GM19240 (cell line): ENCODE measurements around the gene ZBTB14.
A peak's percentile ranks its signal among the peaks of the same experiment; 100 is the strongest.

Experiments
- DNase-seq: peaks from one replicate; pipeline ENCODE4 v3.0.0; 2011; ENCODE audit warnings: low spot score; ENCODE audit not compliant: insufficient read length

ZBTB14 gene, protein sequence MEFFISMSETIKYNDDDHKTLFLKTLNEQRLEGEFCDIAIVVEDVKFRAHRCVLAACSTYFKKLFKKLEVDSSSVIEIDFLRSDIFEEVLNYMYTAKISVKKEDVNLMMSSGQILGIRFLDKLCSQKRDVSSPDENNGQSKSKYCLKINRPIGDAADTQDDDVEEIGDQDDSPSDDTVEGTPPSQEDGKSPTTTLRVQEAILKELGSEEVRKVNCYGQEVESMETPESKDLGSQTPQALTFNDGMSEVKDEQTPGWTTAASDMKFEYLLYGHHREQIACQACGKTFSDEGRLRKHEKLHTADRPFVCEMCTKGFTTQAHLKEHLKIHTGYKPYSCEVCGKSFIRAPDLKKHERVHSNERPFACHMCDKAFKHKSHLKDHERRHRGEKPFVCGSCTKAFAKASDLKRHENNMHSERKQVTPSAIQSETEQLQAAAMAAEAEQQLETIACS

DNA sequence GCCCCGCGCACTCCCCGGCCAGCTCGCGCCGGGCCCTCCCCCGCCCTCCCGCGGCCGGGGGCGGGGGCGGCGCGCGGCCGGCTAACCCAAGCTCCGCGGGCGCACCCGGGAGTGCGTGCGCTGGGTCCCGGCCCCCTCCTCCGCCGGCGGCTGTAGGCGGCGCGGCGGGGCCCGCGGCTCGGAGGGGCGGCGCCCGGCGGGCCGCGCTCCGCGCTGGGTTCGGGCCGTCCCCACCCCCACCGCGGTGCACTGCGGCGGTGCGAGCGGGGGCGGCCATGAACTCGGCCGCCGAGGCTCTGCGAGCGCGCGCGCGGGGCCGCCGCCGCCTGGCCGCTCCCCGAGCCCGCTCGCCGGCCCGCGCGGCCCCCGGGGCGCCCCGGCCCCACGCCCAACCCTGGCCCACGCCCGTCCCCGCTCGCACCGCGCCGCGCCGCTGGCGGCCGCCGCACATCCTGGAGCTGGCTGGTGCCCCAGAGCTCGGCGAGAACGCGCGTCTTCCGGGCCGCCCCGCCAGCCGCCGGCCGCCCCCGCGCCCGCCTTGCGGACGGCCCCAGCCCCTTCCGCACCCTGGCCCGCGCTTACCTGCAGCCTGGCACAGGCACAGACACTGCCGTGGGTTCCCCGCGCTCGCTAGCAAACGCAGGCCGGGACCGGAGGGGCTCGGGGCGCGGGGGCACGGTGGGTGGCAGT, at the start of gene ZBTB14:
Gene ZBTB14 (minus strand): TSS at position 496 of the 690 bp plus-strand sequence. CDS start 2,480 bp downstream, outside the sequence.
- peak; percentile 43 for DNase-seq

DNA sequence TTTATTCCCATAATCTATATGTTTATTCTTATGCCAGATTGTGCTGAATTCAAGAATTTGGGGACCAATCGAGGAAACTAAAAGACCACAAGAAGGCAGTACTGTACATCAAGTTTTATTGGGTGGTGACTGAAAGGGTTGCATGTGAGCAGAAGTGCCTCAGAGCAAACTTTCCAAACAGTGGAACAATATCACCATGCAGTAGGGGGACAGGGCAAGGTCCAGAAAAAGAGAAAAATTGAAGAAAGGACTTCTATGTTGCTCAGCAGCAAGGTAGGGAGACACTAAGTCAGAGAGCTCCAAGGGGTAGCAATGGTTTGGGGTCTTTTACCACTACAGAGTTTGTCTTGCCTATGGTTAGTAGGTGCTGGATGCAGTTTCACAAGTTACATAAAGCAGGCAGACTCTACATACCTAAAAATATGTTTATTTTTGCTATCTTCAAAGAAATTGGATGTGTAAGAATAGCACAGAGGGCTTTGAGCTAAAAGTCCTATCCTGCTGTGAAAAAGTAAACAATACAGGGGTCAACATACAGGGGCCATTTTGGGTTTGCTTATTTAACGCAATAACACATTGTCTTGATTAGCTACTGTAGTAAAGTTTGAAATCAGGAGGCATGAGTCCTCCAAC, 43.8 kb upstream of the ZBTB14 start:
- no peak for DNase-seq

DNA sequence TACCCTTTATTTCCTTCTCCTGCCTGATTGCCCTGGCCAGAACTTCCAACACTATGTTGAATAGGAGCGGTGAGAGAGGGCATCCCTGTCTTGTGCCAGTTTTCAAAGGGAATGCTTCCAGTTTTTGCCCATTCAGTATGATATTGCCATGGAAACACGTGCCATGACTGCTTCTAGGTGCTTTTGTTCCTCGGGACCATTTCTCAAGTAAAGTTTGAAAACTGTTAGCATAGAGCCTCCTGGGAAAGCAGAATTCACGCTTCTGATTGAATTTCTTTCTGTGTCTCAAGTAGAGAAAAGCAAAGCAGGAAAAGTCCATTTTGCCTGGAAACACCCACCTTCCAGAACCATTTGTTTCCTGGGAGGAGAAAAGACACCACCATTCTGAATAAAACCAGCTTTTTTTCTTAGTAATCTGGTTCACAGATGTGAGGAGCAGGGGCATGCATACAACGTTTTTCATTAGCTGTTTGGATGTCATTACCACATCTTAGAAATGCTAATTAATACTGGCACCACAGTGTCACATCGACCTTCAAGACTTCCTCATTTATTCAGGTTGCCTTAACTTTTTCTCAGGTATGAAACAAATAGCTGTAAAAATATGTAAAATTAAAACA, 39.0 kb upstream of the ZBTB14 start:
- no peak for DNase-seq

DNA sequence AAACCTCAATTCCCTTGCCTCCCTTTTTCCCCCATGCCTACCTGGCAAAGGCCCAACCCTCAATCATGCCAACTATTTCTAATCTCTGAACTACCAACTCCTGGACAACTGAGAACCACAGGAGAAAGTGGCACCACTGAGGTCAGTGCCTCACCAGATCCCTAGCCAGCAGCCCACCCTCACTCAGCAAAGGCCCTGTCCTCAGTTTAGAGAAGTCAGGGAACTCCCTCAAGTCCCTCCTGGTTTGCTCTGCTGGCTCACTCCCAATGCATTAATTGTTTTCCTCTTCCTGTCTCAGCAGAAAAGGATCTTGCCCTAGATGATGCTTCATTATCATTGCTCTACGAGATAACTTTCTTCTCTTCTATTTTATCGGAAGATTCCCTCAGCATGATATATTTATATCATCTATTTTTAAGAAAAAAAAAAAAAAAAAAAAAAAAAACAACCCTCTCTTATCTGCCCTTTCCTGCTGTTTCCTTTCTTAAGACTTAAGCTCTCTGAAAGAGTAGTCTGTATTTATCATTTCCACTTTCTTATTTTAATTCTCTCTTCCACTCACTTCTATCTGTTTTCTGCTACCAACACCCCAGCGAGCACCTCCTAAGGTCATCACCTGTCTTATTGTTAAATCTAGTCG, 22.7 kb upstream of the ZBTB14 start:
- DNase-seq, result no peak

DNA sequence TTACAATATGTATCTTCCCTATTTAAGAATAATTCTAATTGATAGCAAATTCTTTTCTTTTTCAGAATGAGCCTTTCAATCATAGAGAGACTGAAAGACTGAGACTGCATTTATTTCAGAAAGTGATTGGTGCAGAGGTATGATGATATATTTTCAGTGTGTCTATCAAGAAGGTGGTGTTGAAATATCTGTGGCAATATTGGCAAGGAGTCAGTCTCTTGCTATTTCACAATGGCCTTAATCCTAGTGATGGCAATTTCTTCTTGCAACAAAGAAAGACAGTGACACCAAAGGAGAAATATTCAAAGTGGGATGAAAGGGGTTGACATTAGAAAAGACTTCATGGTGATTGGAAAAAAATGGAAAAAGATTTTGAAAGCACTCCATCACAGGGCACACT, 21.7 kb upstream of the ZBTB14 start:
- DNase-seq, result no peak

DNA sequence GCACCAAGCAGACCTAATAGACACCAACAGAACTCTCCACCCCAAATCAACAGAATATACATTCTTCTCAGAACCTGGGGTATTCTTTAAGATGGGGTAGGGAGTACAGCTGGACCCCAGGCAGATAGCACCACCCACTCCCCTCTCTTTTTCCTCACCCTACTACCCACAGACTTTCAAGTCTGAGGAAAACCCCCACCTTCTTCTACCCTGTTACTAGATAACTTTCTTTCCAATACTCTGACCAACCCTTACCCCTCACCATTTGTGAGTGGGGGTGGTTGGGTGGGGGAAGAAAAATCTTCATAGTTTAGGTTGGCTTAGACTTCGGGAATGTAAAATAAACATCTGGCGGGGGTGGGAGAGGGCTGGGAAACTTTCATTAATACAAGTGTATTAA, 20.3 kb upstream of the ZBTB14 start:
- DNase-seq, result no peak

DNA sequence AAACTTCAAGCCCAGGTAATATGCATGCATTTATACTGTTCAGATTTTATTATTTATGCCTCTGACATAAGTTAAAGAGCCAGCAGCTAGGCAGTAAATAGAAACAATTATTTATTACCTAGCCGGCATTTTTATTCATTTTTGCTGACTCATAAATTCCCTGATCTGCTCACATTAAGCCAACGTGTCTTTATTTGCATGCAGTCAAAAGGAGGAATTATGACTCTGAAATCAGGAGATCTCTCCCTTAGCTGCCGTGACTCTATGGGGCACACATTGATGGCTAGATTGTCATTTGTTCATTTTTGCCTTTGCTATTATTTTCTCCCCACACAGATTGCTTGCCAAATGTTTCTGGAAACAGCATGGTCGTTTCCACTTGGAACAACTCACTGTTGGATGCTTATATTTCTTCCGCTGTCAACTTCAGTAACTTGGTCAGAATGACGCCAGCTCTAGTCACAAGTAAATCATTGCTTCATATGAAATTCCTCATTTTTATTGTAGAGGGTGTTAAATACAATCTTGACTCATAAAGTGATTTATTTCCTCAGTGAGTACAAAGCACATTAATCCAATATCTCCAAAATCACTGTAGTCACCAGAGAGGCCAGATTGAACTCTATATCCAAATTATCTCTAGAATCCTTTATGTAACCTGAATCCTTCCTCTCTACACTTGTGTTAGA, 15.9 kb upstream of the ZBTB14 start:
- DNase-seq, result no peak

DNA sequence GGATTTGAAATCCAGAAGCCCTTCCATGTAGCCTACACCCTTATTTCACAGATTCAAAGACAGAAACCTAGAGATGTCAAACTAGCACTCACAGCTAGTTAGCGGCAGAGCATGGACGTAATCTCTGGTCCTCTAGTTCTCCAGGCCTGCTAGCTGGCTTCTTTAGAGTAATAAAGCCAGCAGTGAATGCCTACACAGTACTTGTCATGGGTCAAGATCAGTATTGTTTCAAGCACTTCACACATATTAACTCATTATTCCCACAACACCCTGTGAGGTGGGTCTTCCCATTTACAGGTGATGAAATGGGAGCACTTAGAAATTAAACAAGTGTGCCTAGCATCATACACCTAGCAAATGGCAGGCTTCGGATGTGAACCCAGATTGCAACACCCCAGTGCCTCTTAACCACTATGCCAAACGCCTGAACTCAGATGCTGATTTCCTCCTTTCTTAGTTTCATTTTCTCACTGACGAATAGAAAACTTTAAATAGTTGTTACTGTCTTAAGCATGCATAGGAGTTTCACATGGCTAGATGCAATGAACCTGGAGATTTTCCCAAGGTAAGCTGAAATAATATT, 14.5 kb upstream of the ZBTB14 start:
- DNase-seq, result peak; percentile 8

DNA sequence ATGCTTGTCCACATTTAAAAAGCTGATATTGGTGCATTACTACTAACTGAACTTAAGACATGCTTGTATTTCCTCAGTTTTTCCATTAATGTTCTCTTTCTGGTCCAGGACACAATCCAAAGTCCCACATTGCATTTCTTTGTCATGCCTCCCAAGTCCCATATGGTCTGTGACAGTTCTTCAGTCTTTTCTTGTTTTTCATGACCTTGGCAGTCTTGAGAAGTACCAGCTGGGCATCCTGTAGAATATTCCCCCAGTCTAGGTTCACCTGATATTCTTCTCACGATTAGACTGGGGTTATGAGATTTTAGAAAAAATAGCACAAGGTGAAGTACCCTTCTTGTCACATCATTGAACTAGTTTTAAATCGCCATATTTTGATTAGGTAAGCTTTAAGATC, 10.3 kb upstream of the ZBTB14 start:
- no peak for DNase-seq

DNA sequence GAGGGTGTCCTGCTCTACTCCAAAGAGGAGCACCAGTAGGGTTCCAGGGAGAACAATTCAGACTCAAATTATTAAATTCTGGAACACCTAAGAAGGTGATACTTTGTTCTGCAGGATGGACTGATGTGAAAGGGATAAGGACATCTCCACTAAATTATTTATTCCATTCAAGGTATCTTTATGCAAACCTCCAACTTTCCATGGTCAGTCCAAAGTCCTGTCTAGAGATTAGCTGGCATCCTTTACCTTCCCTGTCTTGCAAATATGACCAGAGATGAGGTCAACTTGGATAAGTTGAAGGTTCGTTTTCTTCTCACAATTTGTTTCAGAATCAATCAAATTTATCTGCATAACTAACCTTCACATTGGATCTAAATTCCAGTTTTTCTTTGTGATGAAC, 8.7 kb upstream of the ZBTB14 start:
- no peak for DNase-seq

DNA sequence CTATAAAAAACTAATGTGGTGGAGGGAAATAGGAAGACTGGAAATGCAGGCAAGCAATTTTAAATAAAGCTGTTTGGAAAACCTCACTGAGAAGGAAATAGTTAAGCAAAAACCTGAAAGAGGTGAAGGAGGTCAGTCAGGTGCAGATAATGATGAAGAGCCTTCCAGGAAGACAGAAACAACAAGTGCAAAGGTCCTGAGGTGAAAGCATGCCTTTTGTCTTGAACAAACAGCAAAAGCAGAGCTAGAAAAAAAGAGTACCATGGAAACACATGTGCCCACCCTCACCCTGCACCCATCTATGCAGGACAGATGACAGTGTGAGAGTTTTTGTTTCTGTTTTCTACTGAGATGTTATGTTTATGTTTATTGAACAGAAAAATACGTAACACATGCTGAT, 8.1 kb upstream of the ZBTB14 start:
- DNase-seq, result no peak

DNA sequence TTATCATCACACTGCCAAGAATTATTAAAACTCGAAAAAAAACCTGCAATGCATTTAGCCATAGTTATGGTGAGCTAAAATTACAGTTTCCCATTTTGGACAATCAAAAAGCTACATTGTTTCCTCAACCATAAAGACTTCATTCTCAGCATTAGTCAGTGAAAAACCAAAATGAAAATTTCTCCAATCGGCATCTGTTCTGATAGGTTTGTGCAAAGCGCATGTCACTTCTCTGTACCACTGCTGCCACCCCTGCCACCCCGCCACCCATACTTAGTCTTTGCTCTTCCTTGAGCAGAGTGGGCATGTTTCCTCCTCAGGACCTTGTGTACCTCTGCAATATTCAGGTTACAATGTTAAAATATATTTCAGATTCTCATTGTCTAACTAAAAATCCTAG, 7.1 kb upstream of the ZBTB14 start:
- no peak for DNase-seq

DNA sequence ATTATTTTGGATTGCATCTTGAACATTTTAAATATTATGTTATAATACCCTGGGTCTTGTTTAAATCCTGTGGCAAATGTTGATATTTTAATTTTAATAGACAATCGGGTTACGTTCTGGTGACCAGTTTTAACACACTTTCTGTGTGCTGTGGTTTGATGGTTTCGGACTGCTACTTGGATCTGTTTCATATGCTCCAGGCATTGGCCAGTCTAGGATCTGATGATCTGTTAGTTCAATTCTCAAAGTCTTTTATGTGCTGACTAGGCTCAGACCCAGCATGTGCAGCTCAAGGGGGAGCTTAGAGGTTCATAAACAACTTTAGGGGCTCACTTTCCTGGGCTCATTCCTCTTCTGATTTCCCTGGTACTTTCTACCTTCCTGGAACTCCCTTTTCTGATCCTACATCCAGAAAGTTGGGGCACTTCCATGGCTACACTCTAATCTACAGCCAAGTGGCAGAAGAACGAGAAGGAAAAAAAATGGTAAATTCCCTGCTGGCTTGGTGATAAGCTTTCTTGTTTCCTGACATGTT, 5.0 kb upstream of the ZBTB14 start:
- DNase-seq, result no peak

DNA sequence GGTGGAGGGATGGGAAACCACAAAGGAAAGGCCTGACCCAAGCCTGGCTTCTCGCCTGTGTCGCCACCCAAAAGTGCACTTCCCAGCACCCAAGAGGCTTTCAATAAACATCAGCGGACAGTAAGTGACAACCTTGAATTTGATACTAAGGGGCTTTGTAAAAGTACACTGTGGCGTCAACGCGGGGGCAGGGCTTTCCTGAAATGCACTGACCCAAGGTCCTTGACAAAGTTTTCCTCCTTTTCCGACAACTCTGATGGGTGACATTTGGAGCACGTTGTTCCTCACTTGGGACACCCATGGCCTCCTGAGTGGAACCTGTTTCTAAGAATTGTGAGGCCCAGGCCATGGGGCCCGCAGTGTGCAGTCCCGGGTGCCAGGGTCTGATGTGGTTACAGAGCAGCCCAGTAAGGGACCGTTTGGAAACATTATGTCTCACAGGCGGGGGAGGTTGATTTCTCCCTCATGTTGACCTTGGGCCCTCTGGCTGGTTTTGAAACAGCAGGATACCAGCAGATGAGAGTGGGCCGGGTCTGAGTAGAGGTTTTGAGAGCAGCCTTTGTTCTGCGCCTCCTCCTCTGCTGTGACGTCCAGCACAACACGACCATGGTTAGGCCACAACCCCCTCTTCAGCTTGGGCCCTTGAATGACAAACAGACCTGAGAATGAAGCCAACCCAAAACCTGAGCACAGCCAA, 2.8 kb upstream of the ZBTB14 start:
- DNase-seq, result no peak

DNA sequence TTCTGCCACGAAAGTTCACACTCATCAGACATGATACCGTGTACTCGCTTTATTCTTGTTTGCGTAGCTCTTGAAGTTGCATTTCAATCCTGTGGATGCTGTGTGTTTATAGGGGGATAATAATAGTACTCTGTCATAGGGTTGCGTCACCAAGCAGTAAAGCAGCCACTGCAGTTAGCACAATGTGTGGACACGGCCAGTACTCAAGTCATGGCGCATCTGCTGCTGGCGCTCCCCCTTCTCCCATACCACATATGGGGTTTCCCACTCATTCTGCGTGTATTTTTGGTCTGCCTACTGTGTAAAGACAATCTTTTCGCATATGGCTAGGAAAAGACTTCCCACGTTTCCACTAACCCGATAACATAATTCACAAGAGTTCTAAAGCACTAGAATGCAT, 2.1 kb upstream of the ZBTB14 start:
- DNase-seq, result no peak

DNA sequence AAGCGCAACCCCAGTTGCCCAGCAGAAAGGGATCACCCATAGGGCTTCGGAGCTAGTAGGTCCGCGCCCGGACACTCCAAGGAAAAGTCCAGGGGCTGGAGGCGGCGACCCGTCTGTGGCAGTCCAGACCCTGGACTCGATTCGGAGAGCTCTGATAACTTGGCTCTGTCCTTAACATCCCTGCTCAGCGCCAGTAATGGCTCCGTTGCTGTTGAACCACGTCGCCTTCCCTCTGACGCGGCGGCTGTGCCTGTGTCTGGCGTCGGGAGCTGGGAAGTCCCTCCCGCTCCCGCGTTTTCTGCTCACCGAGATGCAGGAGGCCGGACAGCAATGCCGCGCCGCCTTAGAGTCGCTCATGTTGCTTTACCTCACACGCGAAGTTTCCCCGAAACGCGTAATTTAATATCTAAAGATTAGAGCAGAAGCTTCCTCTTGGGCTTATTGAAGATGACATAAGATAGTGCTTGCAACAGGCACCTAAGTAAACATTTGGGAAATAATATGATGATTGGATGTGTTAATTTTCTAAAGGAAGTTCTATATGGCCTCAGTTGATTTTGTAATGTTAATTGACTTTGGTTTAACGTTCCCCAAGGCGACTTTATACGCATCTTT, 1.3 kb upstream of the ZBTB14 start:
- peak; percentile 13 for DNase-seq

DNA sequence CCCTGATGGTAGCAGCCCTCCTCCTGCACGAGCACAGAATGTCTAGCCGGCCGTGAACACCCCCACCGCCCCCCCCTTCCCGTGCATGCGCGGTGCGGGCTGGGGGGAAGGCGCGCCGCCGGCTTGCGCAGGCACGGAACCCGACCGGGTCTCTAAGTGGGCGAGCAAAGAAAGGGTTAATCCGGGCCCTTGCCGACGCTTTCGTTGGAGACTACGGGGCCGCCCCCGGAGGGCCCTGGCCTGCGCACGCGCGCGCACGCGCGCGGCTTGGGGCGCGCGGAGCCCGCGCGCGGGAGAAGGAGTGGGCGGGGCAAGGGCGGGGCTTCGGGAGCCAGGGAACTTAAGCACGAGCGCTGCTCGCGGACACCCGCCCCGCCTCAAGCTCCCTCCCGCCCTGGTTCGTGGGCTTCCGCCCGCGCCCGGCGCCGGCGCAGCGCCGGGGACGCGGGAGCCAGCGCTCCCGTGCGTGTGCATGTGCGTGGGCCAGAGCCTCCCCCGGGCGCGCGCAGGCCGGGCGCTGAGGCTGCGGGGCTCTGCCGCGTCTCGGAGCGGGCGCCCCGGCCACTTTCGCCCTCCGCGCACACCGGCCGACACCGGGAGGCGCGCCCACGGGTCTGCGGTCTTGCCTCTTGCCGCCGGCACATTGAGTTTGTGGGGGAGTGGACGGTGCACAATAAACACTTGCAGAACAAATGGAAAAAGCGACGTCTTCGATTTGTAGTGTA, 617 bp upstream of the ZBTB14 start:
- peak; percentile 77 for DNase-seq

DNA sequence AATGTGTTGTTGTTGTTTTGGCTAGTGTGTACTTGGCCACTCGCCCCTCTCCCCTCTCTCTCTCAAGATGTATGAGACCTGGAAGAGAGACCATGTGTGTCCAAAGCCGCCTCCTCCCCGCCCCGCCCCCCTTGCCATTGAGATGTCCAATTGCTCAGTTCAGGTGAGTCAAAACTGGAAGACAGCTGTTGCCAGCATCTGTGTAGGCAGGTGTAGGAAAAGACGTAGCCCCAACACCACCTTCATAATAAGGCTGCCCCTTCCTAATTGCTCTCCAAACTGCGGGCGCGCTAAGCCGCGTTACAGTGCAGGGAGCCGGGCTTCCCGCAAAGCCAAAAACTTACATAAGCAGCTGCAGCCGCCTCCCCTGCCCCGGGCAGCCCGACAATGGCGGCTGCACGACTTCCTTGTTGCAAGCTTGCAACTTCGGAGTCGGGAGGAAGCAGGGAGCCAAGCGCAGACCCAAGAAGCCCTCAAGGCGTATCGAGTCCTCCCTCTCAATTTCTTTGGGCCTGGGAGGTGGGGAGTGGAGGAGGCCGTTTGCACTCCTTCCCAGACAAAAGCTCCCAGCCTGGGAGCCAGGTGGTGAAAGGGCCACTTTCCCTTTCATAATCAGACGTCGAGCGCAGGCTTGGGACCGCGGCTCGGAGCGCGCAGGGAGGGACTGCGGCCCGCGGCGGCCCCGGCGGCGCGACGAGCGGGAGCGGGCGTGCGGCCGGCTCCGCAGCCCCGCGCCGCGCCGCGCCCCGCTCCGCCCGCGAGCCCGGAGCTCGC, 882 bp downstream of the ZBTB14 start:
- peak; percentile 29 for DNase-seq
